ENCODE data around the gene RDH16.
"Not testable (repeated sequence)": the region's sequence is repeated elsewhere in the genome, so short reads cannot be mapped to it uniquely, and the experiment has no call there.

RDH16 gene

DNA sequence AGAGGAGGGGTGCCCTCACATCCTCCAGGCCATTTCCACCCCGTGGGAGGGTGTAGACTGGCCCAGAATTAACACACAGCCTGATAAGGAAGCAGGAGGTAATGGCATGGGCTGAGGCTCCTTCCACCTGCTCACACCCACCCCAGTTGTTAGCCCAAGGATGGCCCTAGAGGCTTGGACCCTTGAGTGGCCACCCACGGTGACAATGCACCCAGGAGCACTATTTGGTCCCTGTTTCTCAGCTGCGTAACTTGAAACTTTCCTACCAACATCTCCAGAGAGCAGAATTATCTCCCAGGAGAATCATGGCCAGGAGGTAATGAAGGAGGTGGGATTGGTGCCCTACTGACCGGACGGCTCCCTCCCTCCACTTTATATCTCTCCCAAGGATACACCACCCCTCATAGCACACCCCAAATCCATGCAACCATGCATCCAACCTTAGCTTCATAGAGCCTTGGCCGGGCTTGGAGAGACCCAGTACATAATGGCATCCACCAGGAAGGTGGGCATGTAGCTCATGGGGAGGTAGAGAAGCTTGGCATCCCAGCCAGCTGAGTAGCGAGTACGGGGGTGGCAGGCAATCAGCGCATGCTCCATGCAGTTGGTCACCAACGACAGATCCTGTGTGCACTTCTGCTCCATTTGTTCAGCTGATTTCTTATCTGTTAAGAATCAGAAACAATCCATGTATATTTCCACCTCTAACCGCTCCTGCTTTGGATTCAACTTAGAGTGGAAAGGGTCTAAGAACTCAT lies 5.6 kb downstream of the RDH16 start:
- no peak for DNase-seq

DNA sequence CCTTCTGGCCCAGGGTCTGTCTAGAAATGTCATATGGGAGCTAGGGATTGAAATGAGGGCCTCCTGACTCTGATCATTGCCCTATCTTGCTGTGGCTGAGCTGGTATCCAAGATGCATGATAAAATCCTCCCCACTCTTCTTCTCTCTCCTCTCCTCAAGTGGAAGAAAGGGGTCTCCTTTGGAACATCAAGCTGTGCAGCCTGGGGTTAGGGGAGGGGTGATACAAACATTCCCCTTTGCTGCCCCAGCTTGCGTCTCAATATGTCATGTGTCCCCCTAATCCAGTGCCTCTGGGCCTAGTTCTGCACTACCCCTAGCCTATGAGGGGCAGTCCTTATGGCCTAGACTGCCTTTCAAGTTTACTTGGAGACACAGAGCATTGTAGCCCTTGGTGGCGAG lies 8.5 kb downstream of the RDH16 start:
- no peak for DNase-seq

DNA sequence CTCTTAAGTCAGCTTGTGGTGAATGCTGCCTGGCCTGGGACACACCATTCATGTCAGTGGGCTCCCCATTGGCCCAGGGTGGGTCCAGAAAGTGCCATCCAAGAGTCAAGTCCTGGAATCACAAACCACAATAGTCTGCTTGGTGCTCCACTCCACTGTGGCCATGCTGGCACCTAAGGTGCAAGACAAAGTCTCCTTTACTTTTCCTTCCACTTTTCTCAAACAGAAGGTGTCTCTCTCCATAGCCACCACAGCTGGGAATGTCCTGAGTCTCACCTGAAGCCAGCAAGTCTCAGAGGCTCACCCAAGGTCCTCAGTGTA lies 9.0 kb downstream of the RDH16 start:
- DNase-seq, result no peak

DNA sequence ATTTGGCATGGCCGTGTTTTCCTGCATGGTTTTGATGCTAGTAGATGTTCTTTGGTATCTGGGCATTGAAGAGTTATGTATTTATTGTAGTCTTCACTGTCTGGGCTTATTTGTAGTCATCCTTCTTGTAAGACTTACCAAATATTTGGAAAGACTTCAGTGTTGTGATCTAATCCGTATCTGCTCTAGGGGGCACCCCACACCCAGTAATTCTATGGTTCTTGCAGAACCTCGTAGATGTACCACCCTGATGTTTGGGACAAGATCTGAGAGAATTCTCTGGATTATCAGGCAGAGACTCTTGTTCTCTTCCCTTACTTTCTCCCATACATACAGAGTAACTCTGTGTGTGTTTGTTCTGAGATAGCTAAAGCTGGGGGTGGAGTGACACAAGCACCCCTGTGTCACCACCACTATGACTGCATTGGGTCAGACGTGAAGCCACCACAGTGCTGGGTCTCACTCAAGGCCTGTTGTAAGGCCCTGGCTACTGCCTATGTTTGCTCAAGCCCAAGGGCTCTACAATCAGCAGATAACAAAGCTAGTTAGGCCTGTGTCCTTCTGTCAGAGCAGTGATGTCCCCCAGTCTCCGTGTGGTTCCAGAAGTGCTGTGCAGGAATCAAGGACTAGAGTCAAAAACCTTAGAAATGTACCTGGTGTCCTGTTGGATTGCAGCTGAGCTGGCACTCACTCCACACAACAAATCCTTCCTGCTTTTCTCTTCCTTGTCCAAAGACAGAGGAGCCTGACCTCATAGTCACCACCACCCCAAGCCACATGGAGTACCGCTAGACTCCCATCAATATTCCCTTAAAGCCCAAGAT lies 9.6 kb downstream of the RDH16 start:
- DNase-seq, result no peak

DNA sequence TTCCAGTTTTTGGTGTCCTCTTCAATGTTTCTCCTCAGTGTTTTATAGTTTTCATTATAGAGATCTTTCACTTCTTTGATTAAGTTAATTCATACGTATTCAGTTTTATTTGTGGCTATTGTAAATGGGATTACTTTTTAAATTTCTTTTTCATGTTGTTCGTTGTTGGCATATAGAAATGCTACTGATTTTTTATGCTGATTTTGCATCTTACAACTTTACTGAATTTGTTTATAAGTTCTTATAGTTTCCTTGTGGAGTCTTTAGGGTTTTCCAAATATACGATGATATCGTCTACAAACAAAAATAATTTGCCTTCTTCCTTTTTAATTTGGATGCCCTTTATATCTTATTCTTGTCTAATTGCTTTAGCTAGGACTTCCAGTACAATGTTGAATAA lies 13.5 kb downstream of the RDH16 start:
- DNase-seq, result no peak

DNA sequence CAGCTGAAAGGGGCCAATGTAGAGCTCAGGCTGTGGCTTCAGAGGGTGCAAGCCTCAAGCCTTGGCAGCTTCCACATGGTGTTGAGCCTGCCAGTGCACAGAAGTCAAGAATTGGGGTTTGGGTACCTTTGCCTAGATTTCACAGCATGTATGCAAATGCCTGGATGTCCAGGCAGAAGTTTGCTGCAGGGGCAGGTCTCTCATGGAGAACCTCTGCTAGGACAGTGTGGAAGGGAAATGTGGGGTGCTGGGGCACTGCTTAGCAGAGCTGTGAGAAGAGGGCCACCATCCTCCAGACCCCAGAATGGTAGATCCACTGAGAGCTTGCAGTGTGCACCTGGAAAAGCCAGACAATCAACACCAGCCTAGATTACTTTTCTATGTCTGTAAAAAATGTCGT lies 14.0 kb downstream of the RDH16 start:
- DNase-seq, result not testable (repeated sequence)

DNA sequence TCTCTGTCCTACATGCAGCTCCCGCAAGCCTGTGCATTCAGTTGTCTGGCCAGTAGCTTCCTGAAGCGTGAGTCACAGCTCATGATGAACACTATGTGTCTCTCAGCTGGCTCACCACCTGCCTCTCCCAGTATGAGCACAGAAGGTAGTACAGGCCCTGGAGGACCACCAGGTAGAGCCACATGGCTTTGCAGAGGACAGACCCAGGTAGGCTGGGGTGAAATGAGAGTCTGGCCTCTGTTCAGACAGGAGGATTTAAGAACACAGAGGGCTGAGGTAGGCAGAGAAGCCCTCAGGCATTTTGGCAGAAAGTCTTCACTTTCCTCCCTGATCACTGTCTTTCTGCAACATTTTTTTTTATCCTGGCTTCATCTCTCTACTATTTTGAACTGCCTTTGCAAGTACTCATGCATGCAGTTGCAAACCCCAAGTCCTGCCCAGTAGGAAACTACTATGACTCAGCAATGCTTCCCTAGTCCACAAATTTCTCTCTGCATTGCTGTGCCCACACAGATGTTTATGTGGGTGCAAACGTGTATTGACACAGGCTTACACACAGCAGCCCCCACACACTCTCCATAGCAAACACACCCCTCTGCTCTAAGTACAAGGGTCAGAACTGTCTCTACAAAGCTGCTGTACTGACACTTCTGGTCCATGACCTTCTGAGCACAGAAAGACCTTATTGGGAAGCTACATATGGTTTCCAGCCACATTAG lies 15.9 kb downstream of the RDH16 start:
- DNase-seq, result no peak

DNA sequence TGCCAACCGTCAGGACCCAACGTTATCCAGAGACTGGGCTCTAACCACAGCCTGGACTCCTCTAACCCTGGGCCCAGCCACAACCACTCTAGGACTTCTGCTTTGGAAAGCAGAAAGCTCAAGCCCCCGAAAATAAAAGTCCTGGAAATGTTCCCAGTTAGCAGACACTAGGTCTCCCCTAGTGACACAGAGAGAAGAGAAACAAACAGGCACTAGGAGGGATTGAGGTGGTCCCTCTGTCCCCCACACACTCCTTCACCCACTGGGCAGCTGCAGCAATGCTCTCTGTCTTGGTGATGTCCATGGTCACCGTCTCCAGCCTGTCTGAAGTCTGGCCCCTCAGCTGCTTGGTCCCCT lies 16.5 kb downstream of the RDH16 start:
- DNase-seq, result not testable (repeated sequence)

DNA sequence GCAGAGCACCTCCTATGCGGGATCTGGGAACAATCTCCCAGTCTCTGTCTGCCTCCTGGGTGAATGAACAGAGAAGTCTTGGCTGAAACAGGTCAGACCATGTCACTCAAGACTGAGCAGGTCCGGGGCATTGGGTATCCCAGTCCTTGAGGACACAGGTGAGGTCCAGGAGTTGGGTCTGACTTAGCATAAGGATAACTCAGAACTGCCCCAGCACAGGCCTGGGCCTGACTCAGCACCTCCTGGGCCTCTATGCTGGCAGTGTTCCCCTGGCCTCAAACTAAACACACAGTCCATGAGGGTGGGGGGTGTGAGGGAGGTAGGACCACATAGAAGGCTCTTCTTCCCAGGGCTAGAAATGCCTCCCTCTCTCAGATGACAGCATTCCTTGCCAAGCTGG lies 21.7 kb downstream of the RDH16 start:
- DNase-seq, result no peak

DNA sequence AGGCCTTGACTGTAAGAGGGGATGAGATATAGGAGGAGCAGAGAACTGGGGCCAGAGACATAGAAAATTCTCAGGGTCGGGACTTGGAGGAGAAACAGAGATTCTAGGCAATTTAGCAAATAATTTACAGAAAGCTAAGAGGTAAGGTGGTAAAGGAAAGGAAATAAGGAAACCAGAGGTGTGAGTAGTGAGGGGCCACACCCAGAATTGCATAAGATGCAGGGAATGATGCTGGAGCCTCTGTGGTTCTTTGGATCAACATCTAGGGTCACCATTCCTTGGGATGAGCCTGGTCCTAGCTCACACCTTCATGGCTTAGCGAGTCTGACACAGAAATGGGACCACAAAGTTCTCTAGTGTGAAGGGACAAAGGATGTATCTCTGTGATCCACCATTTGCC lies 22.3 kb downstream of the RDH16 start:
- no peak for DNase-seq

DNA sequence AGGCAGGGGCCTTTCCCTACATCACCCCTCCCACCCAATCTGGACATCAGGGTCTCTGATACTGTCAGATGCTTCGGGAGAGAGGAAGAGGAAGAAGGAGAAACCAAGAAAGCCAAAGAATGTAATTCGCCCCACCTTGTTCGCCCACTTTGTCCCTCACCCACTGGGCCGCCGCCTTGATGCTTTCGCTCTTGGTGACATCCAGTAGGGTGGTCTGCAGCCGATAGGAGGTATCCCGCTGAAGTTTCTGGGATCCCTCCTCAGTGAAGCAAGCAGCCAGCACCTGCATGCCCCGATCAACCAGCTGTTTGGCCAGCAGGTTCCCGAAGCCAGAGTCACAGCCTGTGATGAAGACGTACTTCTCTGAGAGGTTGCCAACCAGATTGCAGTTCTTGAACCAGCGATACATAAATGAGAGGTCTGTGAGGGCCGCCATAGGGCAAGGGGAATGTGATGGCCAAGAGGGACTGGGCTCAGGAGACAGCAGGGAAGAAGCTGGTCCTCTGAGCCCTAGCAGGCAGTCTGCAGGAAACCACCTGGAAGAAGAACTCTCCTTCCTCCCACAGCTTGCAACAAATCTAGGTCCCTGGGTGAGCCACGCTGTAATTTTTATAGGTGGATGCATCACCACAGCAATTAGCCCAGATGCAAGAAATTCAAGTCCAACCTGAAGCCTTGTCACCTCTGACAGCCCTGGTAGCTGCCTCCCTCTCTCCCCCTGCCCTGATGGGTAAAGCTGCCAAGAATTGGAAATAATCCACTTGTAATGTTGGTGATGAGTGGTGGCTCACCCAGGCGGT lies 23.4 kb downstream of the RDH16 start, which contains the start of gene SDR9C7:
Gene SDR9C7 (minus strand): TSS at position 583 of the 800 bp plus-strand sequence. CDS start 147 bp downstream, at position 436.
- no peak for DNase-seq

DNA sequence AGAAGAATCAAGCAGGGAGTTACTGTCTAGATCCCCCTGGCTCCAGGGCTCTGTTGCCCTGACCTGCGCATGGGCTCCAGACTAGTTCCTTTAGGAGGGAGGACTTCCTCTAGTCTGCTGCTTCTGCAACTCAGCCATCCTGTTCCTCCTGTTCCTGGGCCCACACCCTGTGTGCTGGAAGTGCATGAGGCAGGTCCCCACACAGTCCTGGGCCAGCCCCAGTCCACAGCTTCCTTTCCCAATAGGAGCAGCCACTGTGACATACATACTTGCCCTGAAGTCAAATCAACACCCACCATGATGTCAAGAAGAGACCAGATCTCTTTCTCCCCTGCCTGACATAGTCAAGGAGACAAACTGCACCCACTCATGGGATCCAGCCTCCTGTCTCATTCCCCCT lies 24.5 kb downstream of the RDH16 start:
- no peak for DNase-seq

DNA sequence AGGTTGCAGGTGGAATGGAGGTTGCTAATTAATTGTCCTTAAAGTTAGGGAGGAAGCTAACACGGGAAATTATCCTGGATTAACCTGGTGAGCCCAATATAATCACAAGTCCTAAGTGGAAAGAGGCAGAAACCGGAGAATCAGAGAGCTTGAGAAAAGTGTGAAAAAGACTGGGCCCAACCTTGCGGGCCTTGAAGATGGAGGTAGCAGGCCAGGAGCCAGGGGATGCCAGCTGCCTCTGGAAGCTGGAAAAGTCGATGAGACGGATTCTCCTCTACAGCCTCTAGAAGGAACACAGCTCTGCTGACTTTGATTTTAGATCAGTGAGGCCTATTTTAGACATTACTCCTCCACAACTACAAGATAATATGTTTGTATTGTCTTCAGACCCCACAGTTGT lies 25.3 kb downstream of the RDH16 start:
- DNase-seq, result no peak

DNA sequence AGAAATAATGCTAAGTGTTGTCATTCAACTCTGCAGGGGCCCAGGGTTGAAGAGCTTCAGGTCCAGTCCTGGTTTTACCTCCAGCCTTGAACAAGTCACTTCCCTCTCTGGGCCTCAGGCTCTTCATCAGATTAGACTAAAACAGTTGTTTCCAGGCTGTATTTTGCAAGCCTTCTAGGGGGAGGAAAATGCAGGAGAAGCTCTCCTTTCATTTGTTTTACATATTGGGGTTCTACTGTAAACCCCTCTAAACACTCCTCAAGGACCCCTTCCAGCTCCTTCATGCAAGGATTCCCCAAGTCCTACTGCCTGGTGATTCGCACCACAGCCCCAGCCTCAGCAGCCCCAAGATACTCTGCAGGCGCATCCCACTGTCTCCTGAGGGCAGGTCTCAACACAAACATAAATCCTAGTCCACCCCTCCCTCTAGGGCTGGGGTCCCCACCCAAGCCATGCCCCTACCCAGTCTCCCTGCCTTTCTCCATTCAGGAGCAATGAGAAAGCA lies 25.9 kb downstream of the RDH16 start:
- DNase-seq, result no peak

DNA sequence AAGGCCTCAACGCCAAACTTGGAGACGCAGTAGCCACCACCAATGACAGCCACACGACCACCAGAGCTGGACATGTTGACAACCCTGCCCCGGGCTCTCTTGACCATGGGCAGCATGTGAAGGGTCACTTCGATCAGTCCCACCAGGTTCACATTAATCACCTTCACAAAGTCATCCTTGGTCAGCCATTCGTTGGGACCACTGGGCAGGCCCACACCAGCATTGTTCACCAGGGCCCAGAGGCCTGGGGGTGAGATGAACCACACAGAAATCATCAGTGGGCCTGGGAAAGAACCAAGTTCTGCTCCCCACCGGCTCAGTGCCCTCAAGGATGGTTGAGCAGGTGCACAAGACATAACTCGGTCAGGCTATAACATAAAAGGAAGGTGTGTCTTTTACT lies 27.2 kb downstream of the RDH16 start:
- no peak for DNase-seq

DNA sequence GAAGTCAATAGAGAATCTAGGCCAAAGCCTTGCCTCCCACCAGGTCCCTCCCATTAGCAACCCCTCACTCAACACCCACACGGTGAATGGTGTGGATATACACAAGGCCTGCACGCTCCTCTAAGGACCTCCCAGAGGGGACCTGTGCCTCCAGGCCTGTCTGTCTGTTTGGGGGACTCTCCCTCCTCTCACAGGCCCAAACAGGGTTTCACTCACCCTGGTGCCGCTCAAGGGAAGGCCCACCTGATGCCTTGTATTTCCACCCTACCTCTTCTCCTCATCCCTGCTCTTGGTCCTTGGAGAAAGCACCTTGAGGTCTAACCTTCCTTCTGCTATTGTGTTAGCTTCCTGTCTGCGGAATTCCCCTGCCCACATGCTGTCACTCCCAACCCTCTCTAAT lies 27.6 kb downstream of the RDH16 start:
- DNase-seq, result no peak

DNA sequence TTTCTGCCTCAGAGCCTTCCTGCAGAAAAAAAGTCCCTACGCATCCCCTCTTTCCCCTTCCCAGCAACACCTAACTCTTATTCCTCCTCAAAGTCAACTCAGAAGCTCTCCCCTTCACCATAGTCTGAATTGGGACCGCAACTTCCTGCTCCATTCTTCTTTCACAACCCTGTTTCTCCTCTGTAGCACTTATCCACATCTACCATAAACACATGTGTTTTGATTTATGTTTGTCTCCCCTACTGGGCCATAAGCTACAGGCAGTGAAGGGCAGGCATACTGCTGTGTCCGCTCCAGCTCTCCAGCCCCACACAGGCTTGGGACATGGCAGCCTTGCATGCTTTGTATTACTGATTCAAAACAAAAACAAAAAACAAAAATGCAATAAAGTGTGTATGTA lies 29.1 kb downstream of the RDH16 start:
- no peak for DNase-seq

DNA sequence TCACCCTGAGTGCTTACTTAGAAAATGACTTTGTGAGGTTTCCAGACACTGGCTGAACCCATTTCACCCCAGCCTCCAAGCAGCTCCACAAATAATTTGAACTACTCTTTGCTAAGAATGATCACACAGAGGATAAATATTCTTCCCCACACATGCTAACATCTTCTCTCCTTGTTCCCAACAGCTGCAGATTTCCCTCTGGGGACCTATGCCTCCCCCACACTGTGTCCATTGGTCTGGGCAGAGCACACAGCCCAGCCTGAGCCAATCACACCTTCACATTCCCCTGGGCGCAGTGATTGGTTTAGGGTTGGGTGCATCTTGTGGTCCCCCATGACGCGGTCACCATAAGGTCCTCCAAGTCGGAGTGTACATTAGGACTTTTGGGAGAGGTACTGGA lies 30.1 kb downstream of the RDH16 start:
- DNase-seq, result no peak

DNA sequence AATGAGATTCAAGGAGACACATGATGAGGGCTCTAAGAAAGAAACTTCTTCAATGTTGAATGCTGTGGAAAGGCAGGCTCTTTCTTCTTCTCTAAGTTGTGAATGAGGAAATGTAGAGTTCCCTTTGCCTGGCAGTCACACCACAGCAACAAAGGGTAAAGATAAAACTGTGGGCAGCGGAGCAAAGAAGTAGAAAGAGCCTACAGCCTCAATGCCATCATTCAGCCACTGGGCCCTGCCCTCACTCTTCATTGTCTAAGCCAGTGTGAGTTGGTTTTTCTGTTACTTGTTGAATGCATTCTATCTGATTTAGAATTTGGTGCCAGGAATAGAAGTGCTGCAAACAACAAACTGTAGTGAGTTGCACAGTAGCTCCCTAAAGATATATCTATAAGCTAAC lies 35.4 kb downstream of the RDH16 start:
- DNase-seq, result no peak

DNA sequence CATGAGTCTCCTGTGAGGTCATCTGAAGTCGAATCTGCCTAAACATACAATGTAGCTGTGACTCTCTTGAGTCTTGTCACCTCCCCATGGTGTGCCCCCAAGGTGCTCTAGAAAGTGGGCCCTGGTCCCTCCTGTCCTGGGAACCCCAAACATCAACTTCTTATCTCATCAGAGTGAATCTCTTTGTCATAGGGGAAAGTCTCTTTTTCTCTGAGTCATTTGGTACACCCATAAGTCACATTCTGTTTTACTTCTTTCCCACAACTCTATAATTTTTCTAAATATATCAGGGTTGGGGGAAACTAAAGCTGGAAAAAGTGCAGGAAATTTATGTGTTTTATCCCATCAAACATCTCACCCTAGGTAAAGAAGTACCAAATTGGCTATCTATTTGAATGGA lies 36.1 kb downstream of the RDH16 start:
- DNase-seq, result no peak

DNA sequence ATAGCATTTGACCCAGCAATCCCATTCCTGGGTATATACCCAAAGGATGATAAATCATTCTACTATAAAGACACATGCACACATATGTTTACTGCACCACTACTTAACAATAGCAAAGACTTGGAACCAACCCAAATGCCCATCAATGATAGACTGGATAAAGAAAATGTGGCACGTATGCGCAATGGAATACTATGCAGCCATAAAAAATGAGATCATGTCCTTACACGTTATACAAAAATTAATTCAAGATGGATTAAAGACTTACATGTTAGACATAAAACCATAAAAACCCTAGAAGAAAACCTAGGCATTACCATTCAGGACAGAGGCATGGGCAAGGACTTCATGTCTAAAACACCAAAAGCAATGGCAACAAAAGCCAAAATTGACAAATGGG lies 39.3 kb downstream of the RDH16 start:
- DNase-seq, result not testable (repeated sequence)

DNA sequence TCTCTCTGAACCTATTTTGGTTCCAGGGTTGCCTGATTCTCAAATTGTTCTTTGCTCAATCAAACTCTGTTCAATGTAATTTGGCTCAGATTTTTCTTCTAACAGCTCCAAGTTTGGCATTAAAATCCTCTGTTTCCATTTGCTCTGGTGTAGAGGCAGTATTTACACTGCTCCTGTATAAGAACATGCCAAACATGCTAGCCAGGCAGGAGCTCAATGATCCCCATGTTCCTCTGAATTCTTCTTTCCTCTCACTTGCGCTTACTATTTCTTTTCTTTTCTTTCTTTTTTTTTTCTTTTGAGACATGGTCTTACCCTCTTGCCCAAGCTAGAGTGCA lies 40.4 kb downstream of the RDH16 start:
- no peak for DNase-seq
